H1 (cell line): Measurements from ENCODE around the gene FAM149A. TPM values are rescaled to one million over a fixed set of nuclear protein-coding genes. Genes with fewer than 3 reads are reported as not detected.

Experiments
- polyA plus RNA-seq, 7 experiments: library from polyadenylated mRNA; depleted of rRNA in 3 of 7; stranded (reverse) in 5 of 7; unstranded in 2 of 7; fragments of >200 nt in 5 of 7; fragments of 200-250 nt in 2 of 7; gene quantifications; 1 replicate in 5 of 7; 2 replicates in 1 of 7; 4 replicates in 1 of 7; pipeline versions ENCODE4 v1.2.1 to v1.2.3, GENCODE V29; 2011 to 2013; ENCODE audit warnings: missing spikeins in 2 of 7, mixed read lengths in 2 of 7
- small RNA-seq: library from polyadenylated mRNA; stranded (forward); fragments of <200 nt; extraction: miRNeasy Mini kit (QIAGEN cat#:217004); gene quantifications from one replicate; pipeline ENCODE3, GENCODE V24; 2013; ENCODE audit not compliant: insufficient read depth
- total RNA-seq: library from RNA; stranded (reverse); fragmentation: NEBNext Ultra II Directional; extraction: Animal tissue kit (Norgen Biotek cat#: 25700); gene quantifications from 2 replicates; pipeline ENCODE4 v1.2.1, GENCODE V29; 2021

Gene FAM149A
- total and polyA plus RNA-seq, 2 of the 8 experiments (the other 6 are each of a cell fraction or from before 2014, with no cell fraction given) = 6.1 to 8.5 TPM

Small RNA genes lying within 50 kb of the gene (small RNA-seq; reads per million reads assigned to genes)
- gene RF00322 = not detected

Other genes starting within 250 kb of the FAM149A start
- 2.0 and 2.6 TPM in 2 replicates for gene TLR3, start 35.5 kb upstream of the FAM149A start, total RNA-seq
- 0.72 and 1.00 TPM in 2 replicates for gene TLR3, start 35.5 kb upstream of the FAM149A start, polyA plus RNA-seq (2011; rRNA removed)
- gene CYP4V2, start 86.9 kb downstream of the FAM149A start, total RNA-seq = 1.0 and 1.4 TPM in 2 replicates
- gene CYP4V2, start 86.9 kb downstream of the FAM149A start, polyA plus RNA-seq (2011; rRNA removed) = 0.65 and 0.82 TPM in 2 replicates
- gene KLKB1, start 122.8 kb downstream of the FAM149A start, total RNA-seq = 20.1 and 20.9 TPM in 2 replicates
- 7.5 and 12.0 TPM in 2 replicates for gene KLKB1, start 122.8 kb downstream of the FAM149A start, polyA plus RNA-seq (2011; rRNA removed)
- 0.54 and 0.99 TPM in 2 replicates for gene F11, start 161.5 kb downstream of the FAM149A start, total RNA-seq
- gene F11, start 161.5 kb downstream of the FAM149A start, polyA plus RNA-seq (2011; rRNA removed) = 0.27 and 0.55 TPM in 2 replicates